LNCAP (cell line): ENCODE results near the gene KIDINS220.

Experiments
- TF ChIP-seq, protein P1 (sequence below): fragments of 450-650 bp; IDR thresholded peaks from 2 replicates; pipeline ENCODE4 v1.5.1; 2017; ENCODE audit warnings: mild to moderate bottlenecking

KIDINS220 gene

DNA sequence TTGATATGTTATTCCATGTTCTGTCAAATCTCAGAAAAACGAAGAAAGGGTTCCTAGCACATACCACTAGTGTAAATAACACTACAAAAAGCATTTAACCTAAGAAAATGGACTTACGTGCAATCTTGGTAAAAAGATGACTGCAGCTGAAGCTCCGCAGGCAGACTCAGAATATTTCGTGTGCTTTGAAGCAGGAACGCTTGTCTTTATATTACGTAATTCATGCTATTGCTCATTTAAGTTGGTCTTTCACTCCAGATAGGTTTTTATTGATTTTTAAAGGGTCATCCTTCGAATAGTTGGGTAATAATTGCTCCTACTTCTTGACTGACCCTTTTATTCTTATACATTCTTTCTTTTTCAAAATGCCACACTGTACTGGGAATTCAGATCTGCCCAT lies 111.6 kb downstream of the KIDINS220 start:
- TF ChIP-seq, protein P1, sequence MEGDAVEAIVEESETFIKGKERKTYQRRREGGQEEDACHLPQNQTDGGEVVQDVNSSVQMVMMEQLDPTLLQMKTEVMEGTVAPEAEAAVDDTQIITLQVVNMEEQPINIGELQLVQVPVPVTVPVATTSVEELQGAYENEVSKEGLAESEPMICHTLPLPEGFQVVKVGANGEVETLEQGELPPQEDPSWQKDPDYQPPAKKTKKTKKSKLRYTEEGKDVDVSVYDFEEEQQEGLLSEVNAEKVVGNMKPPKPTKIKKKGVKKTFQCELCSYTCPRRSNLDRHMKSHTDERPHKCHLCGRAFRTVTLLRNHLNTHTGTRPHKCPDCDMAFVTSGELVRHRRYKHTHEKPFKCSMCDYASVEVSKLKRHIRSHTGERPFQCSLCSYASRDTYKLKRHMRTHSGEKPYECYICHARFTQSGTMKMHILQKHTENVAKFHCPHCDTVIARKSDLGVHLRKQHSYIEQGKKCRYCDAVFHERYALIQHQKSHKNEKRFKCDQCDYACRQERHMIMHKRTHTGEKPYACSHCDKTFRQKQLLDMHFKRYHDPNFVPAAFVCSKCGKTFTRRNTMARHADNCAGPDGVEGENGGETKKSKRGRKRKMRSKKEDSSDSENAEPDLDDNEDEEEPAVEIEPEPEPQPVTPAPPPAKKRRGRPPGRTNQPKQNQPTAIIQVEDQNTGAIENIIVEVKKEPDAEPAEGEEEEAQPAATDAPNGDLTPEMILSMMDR: no peak

DNA sequence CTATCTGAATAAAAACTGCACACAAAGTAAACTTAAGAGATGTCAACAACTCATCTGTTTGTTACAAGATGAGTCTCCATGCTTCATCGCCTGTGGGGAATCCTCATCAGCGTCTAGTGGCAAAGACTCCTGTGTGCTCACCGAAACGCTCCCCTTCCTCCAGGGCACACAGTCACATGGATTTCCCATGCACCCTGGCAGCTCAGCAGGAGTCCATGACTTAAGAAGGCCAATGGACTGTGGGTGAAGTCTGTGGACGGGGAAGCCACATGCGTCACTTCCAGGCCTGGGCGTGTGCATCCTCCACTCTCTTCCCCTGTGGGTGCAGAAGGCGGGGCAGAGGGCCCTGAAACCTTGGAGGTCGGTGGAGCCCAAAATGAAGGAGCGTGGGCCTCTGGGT lies 114.4 kb downstream of the KIDINS220 start:
- TF ChIP-seq, protein P1: no peak

DNA sequence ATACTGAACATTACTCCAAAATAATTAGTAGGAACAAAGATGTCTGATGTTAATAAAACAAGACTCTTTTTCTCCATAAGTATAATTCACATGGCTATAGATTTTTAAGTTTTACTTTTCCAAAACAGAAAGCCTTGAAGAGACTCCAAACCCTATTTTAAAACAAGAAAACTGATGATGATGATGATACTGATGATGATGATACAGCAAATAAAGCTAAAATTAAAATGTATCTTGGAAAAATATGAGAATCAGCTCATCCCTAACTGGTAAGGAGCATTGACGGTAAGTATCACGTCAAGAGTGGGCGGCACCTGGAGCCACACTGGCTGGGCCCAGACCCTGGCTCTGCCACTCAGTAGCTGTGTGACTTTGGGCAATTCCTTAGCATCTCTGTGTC lies 116.0 kb downstream of the KIDINS220 start:
- TF ChIP-seq, protein P1: no peak

DNA sequence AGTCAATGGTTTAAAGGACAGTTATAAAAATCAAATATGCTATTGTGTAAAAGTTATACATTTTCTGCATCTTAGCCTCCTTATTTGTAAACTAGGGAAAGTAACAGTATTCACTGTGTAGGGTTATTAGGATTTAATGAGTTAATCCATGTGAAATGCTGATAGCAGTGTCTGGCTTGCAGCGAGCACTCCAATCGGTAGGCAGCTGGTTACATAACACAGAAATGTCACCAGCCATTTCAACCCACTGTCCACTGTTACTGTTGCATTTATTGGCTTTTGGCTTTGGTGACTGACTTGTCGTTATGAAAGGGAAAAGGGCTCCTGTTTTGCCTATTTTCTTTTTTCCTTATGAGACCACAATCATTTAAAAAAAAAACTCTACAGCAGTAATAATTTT lies 116.7 kb downstream of the KIDINS220 start:
- TF ChIP-seq, protein P1: no peak

DNA sequence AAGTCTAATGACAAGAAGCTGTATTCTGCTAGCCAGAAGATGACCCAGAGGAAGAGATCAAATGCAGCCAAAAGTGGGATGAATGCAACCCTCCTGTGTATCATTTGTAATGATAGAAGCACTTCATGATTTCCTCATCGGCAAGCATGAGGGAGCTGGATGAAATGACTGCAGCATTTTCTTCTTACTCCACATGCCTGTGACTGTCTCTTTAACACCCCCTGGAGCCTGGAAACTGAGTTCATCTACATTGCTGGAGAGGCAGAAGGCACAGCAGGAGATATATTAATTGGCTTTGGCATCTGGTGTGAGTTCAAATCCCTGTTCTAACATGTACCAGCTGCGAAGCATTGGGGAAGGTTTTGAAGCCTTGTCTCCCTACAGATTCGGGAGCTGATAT lies 117.9 kb downstream of the KIDINS220 start:
- TF ChIP-seq, protein P1: no peak

DNA sequence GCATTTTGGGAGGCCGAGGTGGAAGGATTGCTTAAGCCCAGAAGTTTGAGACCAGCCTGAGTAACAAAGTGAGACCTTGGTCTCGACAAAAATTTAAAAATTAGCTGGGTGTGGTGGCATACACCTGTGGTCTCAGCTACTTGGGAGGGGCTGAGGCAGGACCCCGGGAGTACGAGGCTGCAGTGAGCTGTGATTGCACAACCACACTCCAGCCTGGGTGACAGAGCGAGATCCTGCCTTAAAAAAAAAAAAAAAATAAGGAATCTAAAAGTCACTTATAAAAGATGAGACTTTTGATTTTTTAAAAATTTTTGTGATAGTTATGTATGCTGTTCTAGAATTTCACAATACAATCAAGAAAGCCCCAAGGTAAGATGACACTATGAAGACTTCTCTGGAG lies 122.4 kb downstream of the KIDINS220 start:
- TF ChIP-seq, protein P1: no peak

DNA sequence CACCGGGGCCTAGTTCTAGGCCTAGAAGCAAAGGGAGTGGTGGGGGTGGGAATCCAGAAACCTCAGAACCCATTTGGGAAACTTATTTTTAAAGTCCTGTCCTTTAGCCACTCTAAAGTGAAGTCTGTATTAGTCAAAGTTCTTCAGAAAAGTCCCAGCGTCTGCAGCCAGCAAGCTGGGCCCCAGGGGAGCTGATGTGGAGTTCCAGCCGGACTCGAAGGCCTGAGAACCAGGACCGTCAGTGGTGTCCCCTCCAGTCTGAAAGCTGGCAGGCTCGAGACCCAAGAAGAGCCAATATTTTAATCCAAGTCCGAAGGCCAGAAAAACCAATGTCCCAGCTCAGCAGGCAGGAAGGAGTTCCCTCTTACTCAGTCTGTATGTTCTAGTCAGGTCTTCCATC lies 123.1 kb downstream of the KIDINS220 start:
- TF ChIP-seq, protein P1: no peak

DNA sequence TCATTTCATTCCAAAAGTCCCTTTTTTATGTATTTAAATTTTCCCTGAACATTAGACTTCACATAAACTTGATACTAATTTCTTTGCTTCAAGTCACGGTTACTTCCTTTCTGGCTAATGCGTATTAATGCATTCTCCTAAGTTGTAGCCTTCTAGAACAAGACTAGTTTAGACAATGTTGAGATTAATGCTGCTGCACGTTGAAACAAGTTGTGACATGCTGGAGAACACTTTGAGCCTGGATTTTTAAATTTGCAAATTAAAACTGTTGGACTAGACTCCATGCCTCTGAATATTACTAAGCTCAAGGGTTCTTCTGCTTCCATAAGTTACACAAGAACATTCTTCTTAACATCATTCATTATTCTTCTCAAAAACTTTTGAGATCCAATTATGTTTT lies 126.5 kb downstream of the KIDINS220 start:
- TF ChIP-seq, protein P1: no peak
